Placental epithelial cell (primary cell): ENCODE results near the gene CRB3. TPM values are rescaled to one million over a fixed set of nuclear protein-coding genes. Genes with fewer than 3 reads are reported as not detected.

Experiments
- small RNA-seq: library from RNA; depleted of rRNA; stranded (forward); fragments of <200 nt; gene quantifications from one replicate; pipeline ENCODE3, GENCODE V24; 2012
- total RNA-seq: library from RNA; depleted of rRNA; stranded (reverse); fragments of >200 nt; gene quantifications from 2 replicates; pipeline ENCODE4 v1.2.3, GENCODE V29; 2012

The CRB3 gene
- 0.39 and 0.65 TPM in 2 replicates for total RNA-seq

DNA sequence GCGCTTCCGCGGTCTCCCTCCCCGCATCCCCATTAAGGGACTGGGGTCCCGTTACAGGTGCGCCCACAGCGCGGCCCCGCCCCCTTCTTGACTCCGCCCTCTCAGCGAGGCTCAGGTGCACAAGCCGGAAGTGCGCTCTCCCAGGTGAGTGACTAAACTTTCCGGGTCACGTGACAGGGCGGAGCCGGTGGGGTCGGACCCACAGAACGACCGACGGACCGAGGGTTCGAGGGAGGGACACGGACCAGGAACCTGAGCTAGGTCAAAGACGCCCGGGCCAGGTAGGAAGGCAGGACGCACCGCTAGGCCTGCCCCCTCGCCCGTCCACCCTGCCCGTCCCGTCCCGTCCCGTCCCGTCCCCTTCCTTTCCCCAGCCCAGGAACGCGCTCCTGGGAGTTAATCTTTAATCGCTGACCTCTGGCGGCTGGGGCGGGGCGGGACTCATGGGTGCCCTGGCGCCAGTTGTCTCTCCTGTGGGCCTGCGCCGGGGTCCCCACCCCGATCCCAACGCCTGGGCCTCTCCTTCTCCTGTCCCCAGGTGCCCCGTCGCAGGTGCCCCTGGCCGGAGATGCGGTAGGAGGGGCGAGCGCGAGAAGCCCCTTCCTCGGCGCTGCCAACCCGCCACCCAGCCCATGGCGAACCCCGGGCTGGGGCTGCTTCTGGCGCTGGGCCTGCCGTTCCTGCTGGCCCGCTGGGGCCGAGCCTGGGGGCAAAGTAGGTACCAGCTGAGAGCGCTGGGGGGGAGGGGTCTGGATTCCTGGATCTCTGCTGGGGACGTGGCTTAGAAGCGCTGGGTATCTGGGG lies at the start of gene CRB3:
TSS of gene CRB3 (plus strand) at position 202 of the 804 bp plus-strand sequence. CDS start at position 633, 431 bp downstream.

DNA sequence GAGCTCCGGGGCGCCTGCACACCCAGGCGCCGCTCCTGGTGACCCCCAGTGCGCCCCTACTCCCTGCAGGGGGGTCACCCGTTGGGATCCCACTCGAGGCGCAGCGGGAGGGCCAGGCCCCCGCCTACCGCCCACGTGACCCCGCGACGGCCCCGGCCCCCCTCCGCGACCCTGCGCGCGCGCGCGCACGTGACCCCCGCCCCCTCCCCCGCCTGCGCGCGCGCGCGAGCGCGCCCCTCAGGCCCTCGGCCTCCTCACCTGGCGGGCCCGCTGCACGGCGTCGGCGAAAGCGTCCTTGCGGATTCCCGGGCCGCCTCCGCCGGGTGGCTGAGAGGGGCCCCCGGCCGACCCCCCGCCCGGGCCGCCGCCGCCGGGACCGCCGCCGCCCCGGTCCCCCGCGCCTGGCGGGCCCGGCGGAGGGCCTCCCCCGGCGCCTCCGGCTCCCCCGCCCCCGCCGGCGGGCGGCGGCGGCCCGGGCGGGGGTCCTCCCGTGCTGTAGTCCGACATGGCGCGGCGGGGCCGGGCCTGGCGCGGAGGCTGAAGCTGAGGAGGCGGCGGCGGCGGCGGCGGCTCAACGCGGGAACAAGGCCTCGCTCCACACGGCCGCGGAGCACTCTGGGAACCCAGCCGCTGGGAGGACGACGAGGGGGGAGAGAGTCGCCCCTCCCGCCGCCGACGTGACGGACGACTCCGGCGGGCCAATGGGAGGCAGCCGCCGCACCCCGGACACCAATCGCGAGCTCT lies 39.7 kb upstream of the CRB3 start, which contains the start of gene KHSRP:
TSS of gene KHSRP (minus strand) at position 617 of the 744 bp plus-strand sequence. CDS start at position 507, 110 bp downstream.

GRCh38 chr19:6433663-6434062 lies 30.4 kb upstream of the CRB3 start, which contains the start of gene SLC25A41:
TSS of gene SLC25A41 (minus strand) at chr19:6433763. CDS start at chr19:6433693, 70 bp downstream.

GRCh38 chr19:6459262-6460098 lies 4.6 kb upstream of the CRB3 start, which contains the start of gene SLC25A23:
TSS of gene SLC25A23 (minus strand) at chr19:6459792. CDS start at chr19:6459628, 164 bp downstream.

GRCh38 chr19:6481541-6482342 lies 17.7 kb downstream of the CRB3 start, which contains the start of gene DENND1C:
TSS of gene DENND1C (minus strand) at chr19:6481787. CDS start at chr19:6481695, 92 bp downstream.

GRCh38 chr19:6501740-6502648 lies 37.9 kb downstream of the CRB3 start, which contains the start of gene TUBB4A:
TSS of gene TUBB4A (minus strand) at chr19:6502309. CDS start at chr19:6502212, 97 bp downstream.

Small RNA genes within 50 kb of the gene (small RNA-seq; reads per million reads assigned to genes)
- not detected for gene AC010503.2

Other genes starting within 250 kb of the CRB3 start
- 5.5 and 9.1 TPM in 2 replicates for gene MLLT1, start 184.3 kb upstream of the CRB3 start, total RNA-seq
- 0.11 TPM in 1 of 2 replicates, not detected in the other for gene ACER1, start 130.7 kb upstream of the CRB3 start, total RNA-seq
- gene CLPP, start 102.7 kb upstream of the CRB3 start, total RNA-seq: 32.2 and 56.3 TPM in 2 replicates
- 71.4 and 73.0 TPM in 2 replicates for gene ALKBH7, start 91.5 kb upstream of the CRB3 start, total RNA-seq
- 1.2 and 1.4 TPM in 2 replicates for gene PSPN, start 88.3 kb upstream of the CRB3 start, total RNA-seq
- gene GTF2F1, start 71.1 kb upstream of the CRB3 start, total RNA-seq: 43.7 and 70.3 TPM in 2 replicates
- gene KHSRP, start 39.5 kb upstream of the CRB3 start, total RNA-seq: 79.7 and 92.4 TPM in 2 replicates
- not detected in 2 replicates for gene SLC25A41, start 30.5 kb upstream of the CRB3 start, total RNA-seq
- gene SLC25A23, start 4.5 kb upstream of the CRB3 start, total RNA-seq: 4.7 and 5.4 TPM in 2 replicates
- not detected in 2 replicates for gene DENND1C, start 17.5 kb downstream of the CRB3 start, total RNA-seq
- gene TUBB4A, start 38.0 kb downstream of the CRB3 start, total RNA-seq: not detected in 2 replicates
- not detected in 2 replicates for gene TNFSF9, start 66.8 kb downstream of the CRB3 start, total RNA-seq
- not detected in 2 replicates for gene CD70, start 126.9 kb downstream of the CRB3 start, total RNA-seq
- gene TNFSF14, start 205.9 kb downstream of the CRB3 start, total RNA-seq: not detected in 2 replicates